Mucosa of rectum (tissue), 2 donors: Measurements from ENCODE around the gene PDZD2.
"Not testable (repeated sequence)": the region's sequence is repeated elsewhere in the genome, so short reads cannot be mapped to it uniquely, and the experiment has no call there.

ENCODE experiments used
- H3K27ac ChIP-seq, 2 donors: one replicate each; pipeline ENCODE4 v1.7.0; 2013; ENCODE audit warnings: inconsistent platforms in 2 of 2, low read depth in 2 of 2, low read length in 2 of 2
- H3K27me3 ChIP-seq, 2 donors: one replicate each; pipeline ENCODE4 v1.7.0; 2013; ENCODE audit warnings: low read length in 2 of 2; ENCODE audit not compliant: control insufficient read depth in 2 of 2, insufficient read depth in 2 of 2
- H3K36me3 ChIP-seq, 2 donors: one replicate each; pipeline ENCODE4 v1.7.0; 2013; ENCODE audit warnings: low read length in 2 of 2; ENCODE audit not compliant: control insufficient read depth in 2 of 2, insufficient read depth in 2 of 2
- H3K4me1 ChIP-seq, 2 donors: one replicate each; pipeline ENCODE4 v1.7.0; 2013; ENCODE audit warnings: low read length in 2 of 2, mild to moderate bottlenecking in 1 of 2; ENCODE audit not compliant: control insufficient read depth in 2 of 2, insufficient read depth in 2 of 2
- H3K4me3 ChIP-seq, 2 donors: one replicate each; pipeline ENCODE4 v1.7.0; 2013; ENCODE audit warnings: low read length in 2 of 2
- H3K9ac ChIP-seq, 2 donors: one replicate each; pipeline ENCODE4 v1.7.0; 2013; ENCODE audit warnings: low read length in 2 of 2, low read depth in 1 of 2, mild to moderate bottlenecking in 1 of 2
- H3K9me3 ChIP-seq, 2 donors: one replicate each; pipeline ENCODE4 v1.7.0; 2013; ENCODE audit warnings: low read length in 2 of 2; ENCODE audit not compliant: control insufficient read depth in 2 of 2
- donor health status: healthy.
- donor health status: Normal muscosa, but diverticular disease.

Gene PDZD2

DNA sequence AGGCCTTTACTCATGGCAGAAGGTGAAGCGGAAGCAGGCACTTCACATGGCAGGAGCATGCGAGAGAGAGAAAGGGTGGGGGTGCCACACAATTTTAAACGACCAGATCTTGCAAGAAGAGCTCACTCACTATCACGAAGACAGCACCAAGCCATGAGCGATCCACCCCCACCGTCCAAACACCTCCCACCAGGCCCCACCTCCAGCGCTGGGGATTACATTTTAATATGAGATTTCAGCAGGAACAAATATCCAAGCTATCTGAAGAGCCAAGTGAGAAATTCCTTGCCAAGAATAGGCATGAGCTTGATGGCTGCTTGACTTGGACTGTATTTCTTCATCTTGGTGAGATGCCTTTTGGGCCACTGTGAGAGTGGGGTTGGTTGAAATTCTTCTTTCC is 88.0 kb downstream of the PDZD2 start:
- no peak overlapping the region for H3K9ac ChIP-seq
- no peak overlapping the region for H3K27ac ChIP-seq
- no peaks in the 10 kb centered on the region for H3K36me3 ChIP-seq
- H3K27me3 ChIP-seq: no peaks in the 10 kb centered on the region
- H3K9me3 ChIP-seq: no peaks in the 10 kb centered on the region
- no peaks in the 10 kb centered on the region for H3K4me1 ChIP-seq
- no peak overlapping the region for H3K4me3 ChIP-seq

- Histone ChIP-seq H3K27me3 (no peaks in the 10 kb centered on the region), H3K9me3 (no peaks in the 10 kb centered on the region), H3K4me3 (no peak overlapping the region), H3K9ac (no peak overlapping the region), H3K4me1 (no peaks in the 10 kb centered on the region), H3K36me3 (no peaks in the 10 kb centered on the region), H3K27ac (no peak overlapping the region)
These were observed 89.1 kb downstream of the PDZD2 start for GRCh38 chr5:31728039-31728438.

DNA sequence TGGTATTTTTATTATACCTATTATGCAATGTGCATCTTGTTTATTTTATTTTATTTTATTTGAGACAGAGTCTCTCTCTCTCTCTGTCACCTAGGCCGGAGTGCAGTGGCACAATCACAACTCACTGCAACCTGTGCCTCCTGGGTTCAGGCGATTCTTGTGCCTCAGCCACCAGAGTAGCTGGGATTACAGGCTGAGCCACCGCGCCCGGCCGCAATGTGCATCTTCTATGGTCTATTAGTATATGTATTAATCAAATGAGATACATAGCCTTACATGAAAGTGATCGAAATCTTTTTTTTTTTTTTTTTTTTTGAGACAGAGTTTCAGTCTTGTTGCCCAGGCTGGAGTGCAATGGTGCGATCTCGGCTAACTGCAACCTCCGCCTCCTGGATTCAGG is 89.9 kb downstream of the PDZD2 start:
- H3K9ac ChIP-seq, H3K4me1 ChIP-seq, H3K36me3 ChIP-seq, H3K4me3 ChIP-seq, H3K27ac ChIP-seq, H3K9me3 ChIP-seq, H3K27me3 ChIP-seq: not testable (repeated sequence)

DNA sequence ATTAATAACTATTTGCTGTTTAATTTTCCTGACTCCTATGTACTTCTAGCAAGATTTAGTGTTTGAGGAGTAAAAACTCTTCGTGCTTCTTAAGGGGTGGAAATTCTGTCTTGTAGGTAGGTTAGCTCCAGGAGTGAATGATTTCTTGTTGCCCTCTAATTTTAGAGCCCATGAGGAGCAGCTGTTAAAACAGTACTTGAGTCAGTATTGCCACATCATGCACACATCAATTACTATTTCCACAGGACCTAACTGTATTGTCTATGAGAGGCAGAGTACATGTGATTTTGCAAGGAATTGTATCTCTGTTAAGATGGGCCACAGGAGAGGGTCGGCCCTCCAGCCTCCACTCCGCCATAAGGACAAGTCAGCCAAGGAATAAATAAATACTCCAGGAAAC is 91.2 kb downstream of the PDZD2 start:
- Histone ChIP-seq H3K9me3 (no peaks in the 10 kb centered on the region), H3K4me3 (no peak overlapping the region), H3K27ac (no peak overlapping the region), H3K9ac (no peak overlapping the region), H3K4me1 (no peaks in the 10 kb centered on the region), H3K27me3 (no peaks in the 10 kb centered on the region), H3K36me3 (no peaks in the 10 kb centered on the region)

GRCh38 chr5:31731016-31731415 is 92.1 kb downstream of the PDZD2 start:
- Histone ChIP-seq H3K9ac (no peak overlapping the region), H3K36me3 (no peaks in the 10 kb centered on the region), H3K27ac (no peak overlapping the region), H3K4me3 (no peak overlapping the region), H3K9me3 (no peaks in the 10 kb centered on the region), H3K27me3 (no peaks in the 10 kb centered on the region), H3K4me1 (no peaks in the 10 kb centered on the region)

DNA sequence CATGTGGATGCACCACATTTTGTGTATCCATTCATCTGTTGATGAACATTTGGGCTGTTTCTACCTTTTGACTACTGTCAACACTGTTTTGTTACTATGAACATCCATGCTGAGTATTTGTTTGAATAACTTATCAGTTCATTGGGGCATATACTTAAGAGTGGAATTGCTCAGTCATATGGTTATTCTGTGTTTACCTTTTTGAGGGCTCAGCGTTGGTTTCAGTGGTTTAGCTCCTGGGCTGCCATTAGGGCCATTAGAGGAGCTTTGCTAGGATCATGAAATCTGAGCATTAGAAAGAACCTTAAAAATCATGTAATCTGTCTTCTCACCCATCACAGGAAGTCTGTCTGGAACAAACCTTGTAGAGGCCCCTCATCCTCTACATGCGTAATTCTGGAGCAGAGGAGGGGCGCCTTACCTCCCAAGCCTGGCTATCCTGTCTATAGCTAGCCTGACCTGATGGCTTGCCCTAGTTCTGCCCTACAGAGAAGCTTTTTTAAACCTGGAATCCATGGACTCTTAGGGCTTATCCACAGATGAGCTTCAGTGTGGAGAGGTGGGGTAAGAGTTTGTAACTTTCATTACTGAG is 92.9 kb downstream of the PDZD2 start:
- Histone ChIP-seq H3K27ac (no peak overlapping the region), H3K9ac (no peak overlapping the region), H3K36me3 (no peaks in the 10 kb centered on the region), H3K4me1 (no peaks in the 10 kb centered on the region), H3K27me3 (no peaks in the 10 kb centered on the region), H3K9me3 (no peaks in the 10 kb centered on the region), H3K4me3 (no peak overlapping the region)

- not testable (repeated sequence) for H3K4me3 ChIP-seq, H3K4me1 ChIP-seq, H3K36me3 ChIP-seq, H3K27ac ChIP-seq, H3K27me3 ChIP-seq, H3K9me3 ChIP-seq, H3K9ac ChIP-seq
These were observed 93.9 kb downstream of the PDZD2 start for GRCh38 chr5:31732821-31733220.

GRCh38 chr5:31733371-31733770 is 94.4 kb downstream of the PDZD2 start:
- H3K27me3 ChIP-seq: no peaks in the 10 kb centered on the region
- H3K4me1 ChIP-seq: no peaks in the 10 kb centered on the region
- no peaks in the 10 kb centered on the region for H3K9me3 ChIP-seq
- H3K36me3 ChIP-seq: no peaks in the 10 kb centered on the region
- H3K4me3 ChIP-seq: no peak overlapping the region
- H3K9ac ChIP-seq: no peak overlapping the region
- no peak overlapping the region for H3K27ac ChIP-seq

DNA sequence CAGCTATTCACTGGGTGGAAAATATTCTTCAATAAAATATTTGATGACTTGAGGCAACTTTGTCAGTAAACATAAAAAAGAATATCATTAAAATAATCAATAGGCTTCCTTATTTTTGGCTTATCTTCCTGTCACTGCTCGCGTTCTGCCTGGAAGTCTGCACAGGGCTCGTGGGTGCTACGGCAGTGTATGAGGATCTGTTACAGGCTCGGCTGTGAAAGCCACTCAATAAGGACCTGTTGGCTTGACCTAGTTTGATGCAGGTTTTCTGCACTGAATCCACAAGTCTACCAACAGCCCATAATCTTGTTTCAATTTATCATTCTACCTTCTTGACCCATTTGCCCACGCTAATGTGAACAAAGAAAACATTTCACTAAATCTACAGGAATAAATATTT is 97.2 kb downstream of the PDZD2 start:
- Histone ChIP-seq H3K9ac (no peak overlapping the region), H3K4me1 (no peaks in the 10 kb centered on the region), H3K4me3 (no peak overlapping the region), H3K27ac (no peak overlapping the region), H3K9me3 (no peaks in the 10 kb centered on the region), H3K27me3 (no peaks in the 10 kb centered on the region), H3K36me3 (no peaks in the 10 kb centered on the region)

DNA sequence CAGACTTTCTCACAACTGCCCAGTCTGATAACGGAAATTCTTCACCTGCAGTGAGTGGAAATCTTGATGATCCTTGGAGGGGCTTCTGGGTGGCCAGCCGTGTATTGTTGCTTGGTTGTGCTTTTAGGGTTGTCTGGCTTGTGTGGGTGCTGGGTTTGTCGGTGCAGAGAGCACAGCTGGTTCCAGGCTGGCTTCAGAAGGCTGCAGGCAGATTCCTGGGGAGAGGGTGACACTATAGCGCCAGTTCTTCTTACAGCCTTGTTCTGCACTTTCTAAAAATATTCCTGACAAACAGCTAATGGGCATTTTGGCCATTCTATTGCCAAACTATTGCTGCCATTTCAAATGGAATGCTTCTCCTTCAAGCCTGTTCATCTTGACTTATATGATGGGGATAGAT is 99.3 kb downstream of the PDZD2 start:
- Histone ChIP-seq H3K27me3 (no peaks in the 10 kb centered on the region), H3K4me1 (no peaks in the 10 kb centered on the region), H3K9me3 (no peaks in the 10 kb centered on the region), H3K4me3 (no peak overlapping the region), H3K36me3 (no peaks in the 10 kb centered on the region), H3K9ac (no peak overlapping the region), H3K27ac (no peak overlapping the region)

- no peaks in the 10 kb centered on the region for H3K27me3 ChIP-seq
- H3K27ac ChIP-seq: no peak overlapping the region
- no peak overlapping the region for H3K4me3 ChIP-seq
- H3K9me3 ChIP-seq: no peaks in the 10 kb centered on the region
- H3K9ac ChIP-seq: no peak overlapping the region
- no peaks in the 10 kb centered on the region for H3K36me3 ChIP-seq
- H3K4me1 ChIP-seq: no peaks in the 10 kb centered on the region
These were observed 102.6 kb downstream of the PDZD2 start for GRCh38 chr5:31741496-31741895.
